ENCODE results near the gene GLRB.

The GLRB gene

GRCh38 chr4:157115613-157116335 is 39.8 kb downstream of the GLRB start:
- no peak for DNase-seq (ENCODE audit: extremely low spot score)
- no peak for TF ChIP-seq CTCF (IDR thresholded peaks at IDR 0.05; ENCODE audit: control extremely low read depth, extremely low read depth, low read depth, missing control alignments)
- ChIA-PET POLR2A (no interaction called here), CTCF (no interaction called here)

- no peak for TF ChIP-seq CTCF (IDR thresholded peaks at IDR 0.05; ENCODE audit: control extremely low read depth, extremely low read depth, low read depth, missing control alignments)
- POLR2A ChIA-PET: no interaction called here
- CTCF ChIA-PET: no interaction called here
- no peak for DNase-seq (ENCODE audit: extremely low spot score)
Observed at GRCh38 chr4:157121401-157121800, 45.5 kb downstream of the GLRB start.

- ChIA-PET CTCF (no interaction called here), POLR2A (no interaction called here)
- DNase-seq (ENCODE audit: extremely low spot score): no peak
- TF ChIP-seq CTCF (IDR thresholded peaks at IDR 0.05; ENCODE audit: control extremely low read depth, extremely low read depth, low read depth, missing control alignments): no peak
Observed at GRCh38 chr4:157127571-157127970, 51.6 kb downstream of the GLRB start.

GRCh38 chr4:157128395-157128794 is 52.4 kb downstream of the GLRB start:
- TF ChIP-seq CTCF (IDR thresholded peaks at IDR 0.05; ENCODE audit: control extremely low read depth, extremely low read depth, low read depth, missing control alignments): no peak
- POLR2A ChIA-PET: no interaction called here
- DNase-seq (ENCODE audit: extremely low spot score): no peak
- CTCF ChIA-PET: interaction anchor here (1.2 kb wide), 1 partner anchor 12 kb away, joined by 3 read pairs; no protein-coding TSS in a partner anchor

GRCh38 chr4:157141976-157142375 is 66.0 kb downstream of the GLRB start:
- CTCF ChIA-PET: no interaction called here
- POLR2A ChIA-PET: no interaction called here
- TF ChIP-seq CTCF (IDR thresholded peaks at IDR 0.05; ENCODE audit: control extremely low read depth, extremely low read depth, low read depth, missing control alignments): no peak
- DNase-seq (ENCODE audit: extremely low spot score): no peak

GRCh38 chr4:157143369-157143768 is 67.4 kb downstream of the GLRB start:
- POLR2A ChIA-PET: no interaction called here
- TF ChIP-seq CTCF (IDR thresholded peaks at IDR 0.05; ENCODE audit: control extremely low read depth, extremely low read depth, low read depth, missing control alignments): no peak
- CTCF ChIA-PET: no interaction called here
- no peak for DNase-seq (ENCODE audit: extremely low spot score)

All from GM10248 (cell line).